ENCODE results near the gene UGT2B7. TPM values are rescaled to one million over a fixed set of nuclear protein-coding genes. Genes with fewer than 3 reads are reported as not detected.

The UGT2B7 gene
- total and polyA plus RNA-seq, 2 experiments from 2014 or later = 90.0 to 125 TPM

GRCh38 chr4:69122476-69122875 lies 26.2 kb downstream of the UGT2B7 start:
- H3K27me3 ChIP-seq = no peaks in the 10 kb centered on the region
- no peak overlapping the region for H3K27ac ChIP-seq
- no peaks in the 10 kb centered on the region for H3K79me2 ChIP-seq
- TF ChIP-seq EZH2 (IDR thresholded peaks at IDR 0.05; ENCODE audit: borderline replicate concordance) (no peak), EZH2phosphoT487 (IDR thresholded peaks at IDR 0.05; ENCODE audit: low read depth, severe bottlenecking, unreplicated experiment) (no peak), CTCF (IDR thresholded peaks at IDR 0.05; ENCODE audit: poor library complexity) (no peak)
- no peaks in the 10 kb centered on the region for H3K9me3 ChIP-seq (ENCODE audit: low read depth)
- peaks cover under 1% of the 10 kb centered on the region for H3K4me1 ChIP-seq (ENCODE audit: insufficient read depth)
- no peak overlapping the region for H3K4me3 ChIP-seq
- no peak overlapping the region for H2AFZ ChIP-seq
- H3K4me2 ChIP-seq = no peak overlapping the region
- no peaks in the 10 kb centered on the region for H4K20me1 ChIP-seq (ENCODE audit: insufficient read depth, poor library complexity, severe bottlenecking)
- no peaks in the 10 kb centered on the region for H3K36me3 ChIP-seq (replicated peaks; ENCODE audit: insufficient read depth, low read depth)
- DNase-seq (ENCODE audit: low spot score) = no peak
- H3K9me2 ChIP-seq (replicated peaks; ENCODE audit: insufficient read depth) = no peaks in the 10 kb centered on the region
- 93% methylated on average over 3 of the region's 3 CpGs for WGBS (ENCODE audit: low lambda C conversion rate, missing lambda C conversion rate)

- Histone ChIP-seq H3K9me2 (replicated peaks; ENCODE audit: insufficient read depth) (no peaks in the 10 kb centered on the region), H3K9me3 (ENCODE audit: low read depth) (no peaks in the 10 kb centered on the region), H3K36me3 (replicated peaks; ENCODE audit: insufficient read depth, low read depth) (no peaks in the 10 kb centered on the region), H3K4me1 (ENCODE audit: insufficient read depth) (no peaks in the 10 kb centered on the region), H2AFZ (no peak overlapping the region), H3K27me3 (no peaks in the 10 kb centered on the region), H3K27ac (no peak overlapping the region), H3K79me2 (no peaks in the 10 kb centered on the region), H4K20me1 (ENCODE audit: insufficient read depth, poor library complexity, severe bottlenecking) (no peaks in the 10 kb centered on the region), H3K4me3 (no peak overlapping the region), H3K4me2 (no peak overlapping the region)
- no peak for DNase-seq (ENCODE audit: low spot score)
- 100% methylated on average over 1 of the region's 1 CpG for WGBS (ENCODE audit: low lambda C conversion rate, missing lambda C conversion rate)
- TF ChIP-seq EZH2phosphoT487 (IDR thresholded peaks at IDR 0.05; ENCODE audit: low read depth, severe bottlenecking, unreplicated experiment) = no peak
- no peak for TF ChIP-seq CTCF (IDR thresholded peaks at IDR 0.05; ENCODE audit: poor library complexity)
- no peak for TF ChIP-seq EZH2 (IDR thresholded peaks at IDR 0.05; ENCODE audit: borderline replicate concordance)
Observed at GRCh38 chr4:69124941-69125340, 28.7 kb downstream of the UGT2B7 start.

GRCh38 chr4:69126024-69126423 lies 29.8 kb downstream of the UGT2B7 start:
- Histone ChIP-seq H3K4me1 (ENCODE audit: insufficient read depth) (no peaks in the 10 kb centered on the region), H3K36me3 (replicated peaks; ENCODE audit: insufficient read depth, low read depth) (no peaks in the 10 kb centered on the region), H4K20me1 (ENCODE audit: insufficient read depth, poor library complexity, severe bottlenecking) (no peaks in the 10 kb centered on the region), H3K27ac (no peak overlapping the region), H3K4me2 (no peak overlapping the region), H3K9me2 (replicated peaks; ENCODE audit: insufficient read depth) (no peaks in the 10 kb centered on the region), H3K27me3 (no peaks in the 10 kb centered on the region), H3K79me2 (no peaks in the 10 kb centered on the region), H3K4me3 (no peak overlapping the region), H2AFZ (peak overlapping the region; percentile 0), H3K9me3 (ENCODE audit: low read depth) (no peaks in the 10 kb centered on the region)
- DNase-seq (ENCODE audit: low spot score) = no peak
- no peak for TF ChIP-seq EZH2phosphoT487 (IDR thresholded peaks at IDR 0.05; ENCODE audit: low read depth, severe bottlenecking, unreplicated experiment)
- TF ChIP-seq CTCF (IDR thresholded peaks at IDR 0.05; ENCODE audit: poor library complexity) = no peak
- TF ChIP-seq EZH2 (IDR thresholded peaks at IDR 0.05; ENCODE audit: borderline replicate concordance) = no peak

- H3K4me3 ChIP-seq = no peak overlapping the region
- no peak overlapping the region for H2AFZ ChIP-seq
- H3K27ac ChIP-seq = no peak overlapping the region
- no peak overlapping the region for H3K4me2 ChIP-seq
- no peaks in the 10 kb centered on the region for H3K79me2 ChIP-seq
- H3K4me1 ChIP-seq (ENCODE audit: insufficient read depth) = no peaks in the 10 kb centered on the region
- no peaks in the 10 kb centered on the region for H4K20me1 ChIP-seq (ENCODE audit: insufficient read depth, poor library complexity, severe bottlenecking)
- H3K36me3 ChIP-seq (replicated peaks; ENCODE audit: insufficient read depth, low read depth) = no peaks in the 10 kb centered on the region
- DNase-seq (ENCODE audit: low spot score) = no peak
- no peaks in the 10 kb centered on the region for H3K9me3 ChIP-seq (ENCODE audit: low read depth)
- no peaks in the 10 kb centered on the region for H3K9me2 ChIP-seq (replicated peaks; ENCODE audit: insufficient read depth)
- H3K27me3 ChIP-seq = no peaks in the 10 kb centered on the region
- TF ChIP-seq EZH2 (IDR thresholded peaks at IDR 0.05; ENCODE audit: borderline replicate concordance) = no peak
- TF ChIP-seq EZH2phosphoT487 (IDR thresholded peaks at IDR 0.05; ENCODE audit: low read depth, severe bottlenecking, unreplicated experiment) = no peak
- no peak for TF ChIP-seq CTCF (IDR thresholded peaks at IDR 0.05; ENCODE audit: poor library complexity)
Observed at GRCh38 chr4:69133993-69134392, 37.7 kb downstream of the UGT2B7 start.

Measured in hepatocyte (in vitro differentiated cells).